Measurements from ENCODE around the gene KLK12.

DNA sequence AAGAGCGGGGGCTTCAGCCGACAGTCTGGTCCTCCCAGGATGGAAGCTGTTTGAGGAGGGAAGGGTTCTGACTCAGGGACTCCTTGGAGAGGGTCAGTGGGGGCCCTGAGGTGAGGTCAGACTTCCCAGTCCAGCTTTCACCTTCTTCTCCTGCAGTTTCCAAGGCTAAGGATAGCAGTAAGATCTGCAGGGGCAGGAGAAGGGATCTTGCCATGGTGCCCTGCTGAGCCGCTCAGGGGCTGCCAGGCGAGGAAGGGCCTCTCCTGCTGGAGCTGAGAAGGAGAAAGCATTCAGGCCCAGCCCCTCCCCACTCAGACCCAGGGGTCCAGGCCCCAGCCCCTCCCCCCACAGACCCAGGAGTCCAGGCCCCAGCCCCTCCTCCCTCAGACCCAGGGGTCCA, 52.6 kb downstream of the KLK12 start:
- TF ChIP-seq CTCF (conservative IDR thresholded peaks at IDR 0.05 in 1 of 2, IDR thresholded peaks at IDR 0.05 in 1 of 2; ENCODE audit: low read depth in 1 of 2, low read length in 2 of 2) (no peak), EZH2 (IDR thresholded peaks at IDR 0.05; ENCODE audit: low read length, missing control alignments) (no peak)

Data from fibroblast of lung (primary cell).